ENCODE results near the gene NSUN6.

NSUN6 gene

GRCh38 chr10:18567343-18567856 lies 84.0 kb downstream of the NSUN6 start:
- no peak for DNase-seq (ENCODE audit: low spot score)
- TF ChIP-seq CTCF (IDR thresholded peaks at IDR 0.05; ENCODE audit: extremely low read depth, missing control alignments) = no peak

- DNase-seq (ENCODE audit: low spot score) = no peak
- TF ChIP-seq CTCF (IDR thresholded peaks at IDR 0.05; ENCODE audit: extremely low read depth, missing control alignments) = no peak
Observed at GRCh38 chr10:18566177-18566576, 85.2 kb downstream of the NSUN6 start.

GRCh38 chr10:18565006-18565405 lies 86.4 kb downstream of the NSUN6 start:
- TF ChIP-seq CTCF (IDR thresholded peaks at IDR 0.05; ENCODE audit: extremely low read depth, missing control alignments) = no peak
- no peak for DNase-seq (ENCODE audit: low spot score)

GRCh38 chr10:18563003-18563726 lies 88.2 kb downstream of the NSUN6 start:
- no peak for DNase-seq (ENCODE audit: low spot score)
- no peak for TF ChIP-seq CTCF (IDR thresholded peaks at IDR 0.05; ENCODE audit: extremely low read depth, missing control alignments)

GRCh38 chr10:18561861-18562551 lies 89.4 kb downstream of the NSUN6 start:
- DNase-seq (ENCODE audit: low spot score) = no peak
- no peak for TF ChIP-seq CTCF (IDR thresholded peaks at IDR 0.05; ENCODE audit: extremely low read depth, missing control alignments)

GRCh38 chr10:18557960-18558359 lies 93.4 kb downstream of the NSUN6 start:
- TF ChIP-seq CTCF (IDR thresholded peaks at IDR 0.05; ENCODE audit: extremely low read depth, missing control alignments) = no peak
- DNase-seq (ENCODE audit: low spot score) = no peak

GRCh38 chr10:18556522-18557147 lies 94.8 kb downstream of the NSUN6 start:
- DNase-seq (ENCODE audit: low spot score) = no peak
- no peak for TF ChIP-seq CTCF (IDR thresholded peaks at IDR 0.05; ENCODE audit: extremely low read depth, missing control alignments)

Measured in GM20000 (cell line).